ENCODE results near the gene MX1. TPM values are rescaled to one million over a fixed set of nuclear protein-coding genes. Genes with fewer than 3 reads are reported as not detected.

MX1 gene
- polyA plus RNA-seq, 3 donors, result 42.7 to 73.3 (median 60.5) TPM

- H3K4me2 ChIP-seq (replicated peaks; ENCODE audit: extremely low read depth, low read length, poor library complexity, severe bottlenecking), result no peak overlapping the region
- no peaks in the 10 kb centered on the region for H3K4me1 ChIP-seq (ENCODE audit: control insufficient read depth in 1 of 2, insufficient read depth in 2 of 2, low read length in 2 of 2)
- Mint-ChIP-seq H3K4me3 (peak overlapping the region in 1 of 2 donors; percentile 2), H3K27ac (no peak overlapping the region), H3K4me1 (no peaks in the 10 kb centered on the region), H3K27me3 (ENCODE audit: low read depth in 3 of 3) (peaks cover 25 to 29% (median 26%) of the 10 kb centered on the region in 3 donors), H3K36me3 (no peaks in the 10 kb centered on the region), H3K9me3 (no peaks in the 10 kb centered on the region)
- 83% methylated on average over 3 of the region's 9 CpGs for WGBS (ENCODE audit: insufficient coverage)
- H3K9me3 ChIP-seq (replicated peaks in 1 of 2; ENCODE audit: control insufficient read depth in 1 of 2, insufficient read depth in 1 of 2, low read length in 2 of 2), result no peaks in the 10 kb centered on the region
- no peak for DNase-seq
- H4K20me1 ChIP-seq (ENCODE audit: insufficient read depth, low read length), result no peaks in the 10 kb centered on the region
- no peak overlapping the region for H3K9ac ChIP-seq (ENCODE audit: insufficient read depth, low read length, poor library complexity, severe bottlenecking)
- intact Hi-C loops (cut with micrococcal nuclease), result no loop called here
- H3K36me3 ChIP-seq (replicated peaks in 1 of 2; ENCODE audit: control insufficient read depth in 1 of 2, insufficient read depth in 2 of 2, low read length in 2 of 2), result no peaks in the 10 kb centered on the region
- H3K79me2 ChIP-seq (ENCODE audit: insufficient read depth, low read length), result no peaks in the 10 kb centered on the region
- no peak overlapping the region for H2AFZ ChIP-seq (ENCODE audit: insufficient read depth, low read depth, low read length, poor library complexity, severe bottlenecking)
- H3K4me3 ChIP-seq (replicated peaks in 1 of 3; ENCODE audit: low read depth in 2 of 3, low read length in 3 of 3), result no peak overlapping the region
- H3K27me3 ChIP-seq (ENCODE audit: control insufficient read depth in 2 of 2, insufficient read depth in 2 of 2, low read length in 2 of 2), result peaks cover 5 to 17% of the 10 kb centered on the region in 2 donors
- no peak overlapping the region for H3K27ac ChIP-seq (ENCODE audit: low read depth in 1 of 2, low read length in 2 of 2)
- no peak for TF ChIP-seq CTCF (IDR thresholded peaks at IDR 0.05)
Measured at GRCh38 chr21:41500931-41501381, 74.9 kb downstream of the MX1 start.

- H3K9ac ChIP-seq (ENCODE audit: insufficient read depth, low read length, poor library complexity, severe bottlenecking), result no peak overlapping the region
- no peaks in the 10 kb centered on the region for H3K4me1 ChIP-seq (ENCODE audit: control insufficient read depth in 1 of 2, insufficient read depth in 2 of 2, low read length in 2 of 2)
- Mint-ChIP-seq H3K4me3 (no peak overlapping the region), H3K27me3 (ENCODE audit: low read depth in 3 of 3) (peaks cover 32 to 38% (median 33%) of the 10 kb centered on the region in 3 donors), H3K4me1 (no peaks in the 10 kb centered on the region), H3K9me3 (no peaks in the 10 kb centered on the region), H3K36me3 (no peaks in the 10 kb centered on the region), H3K27ac (no peak overlapping the region)
- H3K4me3 ChIP-seq (replicated peaks in 1 of 3; ENCODE audit: low read depth in 2 of 3, low read length in 3 of 3), result no peak overlapping the region
- 97% methylated on average over 4 of the region's 7 CpGs for WGBS (ENCODE audit: insufficient coverage)
- intact Hi-C loops (cut with micrococcal nuclease), result no loop called here
- DNase-seq, result no peak
- TF ChIP-seq CTCF (IDR thresholded peaks at IDR 0.05), result no peak
- no peaks in the 10 kb centered on the region for H4K20me1 ChIP-seq (ENCODE audit: insufficient read depth, low read length)
- no peak overlapping the region for H3K27ac ChIP-seq (ENCODE audit: low read depth in 1 of 2, low read length in 2 of 2)
- H3K9me3 ChIP-seq (replicated peaks in 1 of 2; ENCODE audit: control insufficient read depth in 1 of 2, insufficient read depth in 1 of 2, low read length in 2 of 2), result peaks cover 0 to 7% of the 10 kb centered on the region in 2 donors
- H2AFZ ChIP-seq (ENCODE audit: insufficient read depth, low read depth, low read length, poor library complexity, severe bottlenecking), result no peak overlapping the region
- no peak overlapping the region for H3K4me2 ChIP-seq (replicated peaks; ENCODE audit: extremely low read depth, low read length, poor library complexity, severe bottlenecking)
- H3K79me2 ChIP-seq (ENCODE audit: insufficient read depth, low read length), result no peaks in the 10 kb centered on the region
- H3K36me3 ChIP-seq (replicated peaks in 1 of 2; ENCODE audit: control insufficient read depth in 1 of 2, insufficient read depth in 2 of 2, low read length in 2 of 2), result no peaks in the 10 kb centered on the region
- peaks cover 8 to 27% of the 10 kb centered on the region in 2 donors for H3K27me3 ChIP-seq (ENCODE audit: control insufficient read depth in 2 of 2, insufficient read depth in 2 of 2, low read length in 2 of 2)
Measured at GRCh38 chr21:41501919-41502318, 75.9 kb downstream of the MX1 start.
